ENCODE results near the gene AP1S1. TPM values are rescaled to one million over a fixed set of nuclear protein-coding genes. Genes with fewer than 3 reads are reported as not detected.
A peak's percentile ranks its signal among the peaks of the same experiment; 100 is the strongest.
"Not testable (repeated sequence)": the region's sequence is repeated elsewhere in the genome, so short reads cannot be mapped to it uniquely, and the experiment has no call there.

The AP1S1 gene
- total RNA-seq, 4 donors from 2014 or later: 28.2 to 44.4 (median 35.5) TPM

DNA sequence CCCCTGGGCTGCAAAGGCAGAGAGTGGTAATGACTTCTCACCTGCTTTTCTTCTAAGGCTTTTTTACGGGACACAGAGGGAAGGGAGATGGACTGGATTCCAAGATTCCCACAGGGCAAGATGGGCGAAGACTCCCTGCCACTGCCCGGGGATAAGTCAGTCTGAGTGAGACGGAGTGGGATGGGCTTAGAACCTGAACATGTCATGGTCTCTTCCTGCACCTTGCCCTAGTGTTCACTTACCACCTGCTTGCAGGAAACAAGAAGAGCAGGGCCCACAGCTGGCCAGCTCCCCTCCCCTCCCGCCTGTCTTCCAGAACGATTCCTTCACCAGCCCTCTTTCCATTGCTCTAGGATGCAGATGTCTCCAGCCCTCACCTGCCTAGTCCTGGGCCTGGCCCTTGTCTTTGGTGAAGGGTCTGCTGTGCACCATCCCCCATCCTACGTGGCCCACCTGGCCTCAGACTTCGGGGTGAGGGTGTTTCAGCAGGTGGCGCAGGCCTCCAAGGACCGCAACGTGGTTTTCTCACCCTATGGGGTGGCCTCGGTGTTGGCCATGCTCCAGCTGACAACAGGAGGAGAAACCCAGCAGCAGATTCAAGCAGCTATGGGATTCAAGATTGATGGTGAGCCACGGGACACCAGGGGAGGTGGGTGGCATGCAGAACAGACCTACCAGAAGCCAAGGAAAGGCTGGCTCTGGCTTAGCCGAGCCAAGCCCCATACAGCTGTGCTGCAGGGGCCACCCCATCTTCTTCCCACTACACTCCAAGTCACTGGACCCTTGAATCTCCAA is 26.0 kb upstream of the AP1S1 start:
- 80% methylated on average over 14 of the region's 14 CpGs for WGBS
- Histone ChIP-seq H3K4me1 (peaks cover 37 to 47% (median 40%) of the 10 kb centered on the region in 4 donors), H3K27me3 (no peaks in the 10 kb centered on the region), H3K36me3 (peaks cover 0 to 23% (median 0%) of the 10 kb centered on the region in 4 donors), H3K9me3 (no peaks in the 10 kb centered on the region), H3K4me3 (peak overlapping the region in 2 of 4 donors; percentile 3 to 38), H3K27ac (replicated peaks in 1 of 4) (no peak overlapping the region)
- TF ChIP-seq POLR2AphosphoS5 (IDR thresholded peaks at IDR 0.05): no peak
- no peak for TF ChIP-seq POLR2A (IDR thresholded peaks at IDR 0.05; ENCODE audit: low read depth)
- TF ChIP-seq EP300 (IDR thresholded peaks at IDR 0.05): no peak
- TF ChIP-seq, protein P1, sequence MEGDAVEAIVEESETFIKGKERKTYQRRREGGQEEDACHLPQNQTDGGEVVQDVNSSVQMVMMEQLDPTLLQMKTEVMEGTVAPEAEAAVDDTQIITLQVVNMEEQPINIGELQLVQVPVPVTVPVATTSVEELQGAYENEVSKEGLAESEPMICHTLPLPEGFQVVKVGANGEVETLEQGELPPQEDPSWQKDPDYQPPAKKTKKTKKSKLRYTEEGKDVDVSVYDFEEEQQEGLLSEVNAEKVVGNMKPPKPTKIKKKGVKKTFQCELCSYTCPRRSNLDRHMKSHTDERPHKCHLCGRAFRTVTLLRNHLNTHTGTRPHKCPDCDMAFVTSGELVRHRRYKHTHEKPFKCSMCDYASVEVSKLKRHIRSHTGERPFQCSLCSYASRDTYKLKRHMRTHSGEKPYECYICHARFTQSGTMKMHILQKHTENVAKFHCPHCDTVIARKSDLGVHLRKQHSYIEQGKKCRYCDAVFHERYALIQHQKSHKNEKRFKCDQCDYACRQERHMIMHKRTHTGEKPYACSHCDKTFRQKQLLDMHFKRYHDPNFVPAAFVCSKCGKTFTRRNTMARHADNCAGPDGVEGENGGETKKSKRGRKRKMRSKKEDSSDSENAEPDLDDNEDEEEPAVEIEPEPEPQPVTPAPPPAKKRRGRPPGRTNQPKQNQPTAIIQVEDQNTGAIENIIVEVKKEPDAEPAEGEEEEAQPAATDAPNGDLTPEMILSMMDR (IDR thresholded peaks at IDR 0.05): no peak
- DNase-seq (ENCODE audit: extremely low spot score): no peak
- intact Hi-C loops (cut with DNase I): no loop called here

DNA sequence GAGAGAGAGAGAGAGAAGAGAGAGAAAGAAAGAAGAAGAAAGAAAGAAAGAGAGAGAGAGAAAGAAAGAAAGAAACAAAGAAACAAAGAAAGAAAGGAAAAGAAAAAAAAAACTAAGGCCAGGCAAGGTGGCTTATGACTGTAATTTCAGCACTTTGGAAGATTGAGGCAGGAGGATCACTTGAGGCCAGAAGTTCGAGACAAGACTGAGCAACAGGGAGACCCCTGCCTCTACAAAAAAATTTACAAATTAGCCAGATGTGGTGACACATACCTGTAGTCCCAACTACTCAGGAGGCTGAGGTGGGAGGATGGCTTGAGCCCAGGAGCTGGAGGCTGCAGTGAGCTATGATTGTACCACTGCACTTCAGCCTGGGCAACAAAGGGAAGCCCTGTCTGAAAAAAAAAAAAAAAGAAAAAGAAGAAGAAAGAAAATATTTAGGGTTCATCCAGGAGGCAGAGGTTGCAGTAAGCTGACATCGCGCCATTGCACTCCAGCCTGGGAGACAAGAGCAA is 24.6 kb upstream of the AP1S1 start:
- Histone ChIP-seq H3K9me3 (no peaks in the 10 kb centered on the region), H3K4me3 (no peak overlapping the region), H3K27ac (replicated peaks in 1 of 4) (no peak overlapping the region), H3K36me3 (peaks cover 0 to 33% (median 0%) of the 10 kb centered on the region in 4 donors), H3K27me3 (no peaks in the 10 kb centered on the region), H3K4me1 (peaks cover 31 to 39% (median 33%) of the 10 kb centered on the region in 4 donors)
- intact Hi-C loops (cut with DNase I): no loop called here
- no peak for DNase-seq (ENCODE audit: extremely low spot score)
- WGBS: 89% methylated on average over 3 of the region's 3 CpGs
- TF ChIP-seq, protein P1 (IDR thresholded peaks at IDR 0.05): no peak
- TF ChIP-seq EP300 (IDR thresholded peaks at IDR 0.05): no peak
- TF ChIP-seq POLR2AphosphoS5 (IDR thresholded peaks at IDR 0.05): no peak
- TF ChIP-seq POLR2A (IDR thresholded peaks at IDR 0.05; ENCODE audit: low read depth): no peak

DNA sequence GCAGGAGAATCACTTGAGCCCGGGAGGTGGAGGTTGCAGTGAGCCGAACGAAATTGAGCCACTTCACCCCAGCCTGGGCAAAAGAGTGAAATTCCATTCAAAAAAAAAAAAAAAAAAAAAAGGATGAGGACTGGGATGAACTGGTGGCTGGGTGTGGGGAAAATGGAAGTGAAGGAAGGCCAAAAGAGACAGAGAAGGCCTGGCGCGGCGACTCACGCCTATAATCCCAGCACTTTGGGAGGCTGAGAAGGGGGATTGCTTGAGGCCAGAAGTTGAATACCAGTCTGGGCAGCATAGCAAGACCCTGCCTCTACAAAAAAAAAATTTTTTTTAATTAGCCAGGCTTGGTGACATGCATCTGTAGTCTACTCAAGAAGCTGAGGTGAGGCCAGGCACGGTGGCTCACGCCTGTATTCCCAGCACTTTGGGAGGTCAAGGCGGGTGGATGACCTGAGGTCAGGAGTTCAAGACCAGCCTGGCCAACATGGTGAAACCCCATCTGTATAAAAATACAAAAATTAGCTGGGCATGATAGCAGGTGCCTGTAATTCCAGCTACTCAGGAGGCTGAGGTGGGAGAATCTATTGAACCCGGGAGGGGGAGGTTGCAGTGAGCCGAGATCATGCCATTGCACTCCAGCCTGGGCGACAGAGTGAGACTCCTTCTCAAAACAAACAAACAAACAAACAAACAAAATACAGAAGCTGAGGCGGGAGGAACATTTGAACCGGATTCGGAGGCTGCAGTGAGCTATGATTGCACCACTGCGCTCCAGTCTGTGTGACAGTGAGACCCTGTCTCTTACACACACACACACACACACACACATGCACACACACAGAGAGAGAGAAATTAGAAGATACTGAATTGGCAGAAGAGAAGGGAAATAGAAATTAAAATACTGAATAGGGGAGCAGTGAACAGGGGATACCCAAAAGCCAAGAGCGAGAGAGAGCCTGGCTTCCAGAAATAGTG is 21.4 kb upstream of the AP1S1 start:
- intact Hi-C loops (cut with DNase I); H3K9me3 ChIP-seq; H3K27me3 ChIP-seq; H3K27ac ChIP-seq (replicated peaks in 1 of 4); H3K4me3 ChIP-seq; DNase-seq (ENCODE audit: extremely low spot score): not testable (repeated sequence)
- peaks cover 0 to 43% (median 2%) of the 10 kb centered on the region in 4 donors for H3K36me3 ChIP-seq
- peaks cover 5 to 12% (median 5%) of the 10 kb centered on the region in 4 donors for H3K4me1 ChIP-seq
- 92% methylated on average over 18 of the region's 18 CpGs for WGBS

DNA sequence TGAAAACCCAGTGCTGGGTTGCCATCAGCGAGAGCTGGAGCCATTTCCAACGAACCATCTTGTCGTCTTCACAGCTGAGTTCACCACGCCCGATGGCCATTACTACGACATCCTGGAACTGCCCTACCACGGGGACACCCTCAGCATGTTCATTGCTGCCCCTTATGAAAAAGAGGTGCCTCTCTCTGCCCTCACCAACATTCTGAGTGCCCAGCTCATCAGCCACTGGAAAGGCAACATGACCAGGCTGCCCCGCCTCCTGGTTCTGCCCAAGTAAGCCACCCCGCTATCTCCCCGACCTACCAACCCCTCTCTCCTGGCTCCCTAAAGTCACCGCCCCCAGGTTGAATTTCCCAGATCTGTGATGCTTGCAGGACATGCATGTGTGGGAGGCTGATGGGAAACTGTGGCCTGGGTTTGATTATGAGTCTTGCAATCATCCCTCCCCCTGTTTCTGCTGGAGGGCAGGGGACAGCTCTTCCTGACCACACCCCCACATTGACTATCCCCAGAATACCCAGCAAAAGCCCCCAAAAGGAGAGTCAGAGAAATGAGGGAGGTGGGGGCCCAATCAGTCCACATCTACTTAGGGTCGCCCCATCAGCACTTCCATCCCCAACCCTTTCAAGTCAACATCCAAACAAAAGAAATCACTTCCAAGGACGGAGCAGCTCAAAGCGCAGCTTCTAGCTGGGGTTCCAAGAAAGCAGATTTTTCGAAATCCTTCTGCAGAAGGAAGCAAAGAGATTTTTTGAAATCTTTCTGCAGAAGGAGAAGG is 20.5 kb upstream of the AP1S1 start:
- WGBS: 89% methylated on average over 15 of the region's 15 CpGs
- no peaks in the 10 kb centered on the region for H3K9me3 ChIP-seq
- H3K4me1 ChIP-seq: peaks cover 7 to 14% (median 12%) of the 10 kb centered on the region in 4 donors
- peaks cover 0 to 43% (median 2%) of the 10 kb centered on the region in 4 donors for H3K36me3 ChIP-seq
- no peak overlapping the region for H3K4me3 ChIP-seq
- no peaks in the 10 kb centered on the region for H3K27me3 ChIP-seq
- TF ChIP-seq EP300 (IDR thresholded peaks at IDR 0.05): no peak
- no peak for TF ChIP-seq POLR2A (IDR thresholded peaks at IDR 0.05; ENCODE audit: low read depth)
- TF ChIP-seq, protein P1 (IDR thresholded peaks at IDR 0.05): no peak
- TF ChIP-seq POLR2AphosphoS5 (IDR thresholded peaks at IDR 0.05): no peak
- no peak for DNase-seq (ENCODE audit: extremely low spot score)
- H3K27ac ChIP-seq (replicated peaks in 1 of 4): no peak overlapping the region
- intact Hi-C loops (cut with DNase I): no loop called here

All from esophagus muscularis mucosa (tissue), 4 donors.